Dendritic cell treated with granulocyte-macrophage colony-stimulating factor and Interleukin-4, amounts not matched to agents 40 ng/mL and 50 ng/mL, for 4 days (primary cell): ENCODE results near the gene SLC35A3.

ENCODE experiments used
- H3K27ac Mint-ChIP-seq: one replicate; pipeline ENCODE4 v1.8.0; 2022; ENCODE audit warnings: mild to moderate bottlenecking, mixed read lengths
- H3K27me3 Mint-ChIP-seq: one replicate; pipeline ENCODE4 v1.8.0; 2022; ENCODE audit warnings: mild to moderate bottlenecking, mixed read lengths
- H3K36me3 Mint-ChIP-seq: one replicate; pipeline ENCODE4 v1.8.0; 2022; ENCODE audit warnings: low read depth, mixed read lengths
- H3K4me1 Mint-ChIP-seq: one replicate; pipeline ENCODE4 v1.8.0; 2022; ENCODE audit warnings: low read depth, mixed read lengths
- H3K4me3 Mint-ChIP-seq: one replicate; pipeline ENCODE4 v1.8.0; 2022; ENCODE audit warnings: mild to moderate bottlenecking, moderate library complexity, mixed read lengths
- H3K9me3 Mint-ChIP-seq: one replicate; pipeline ENCODE4 v1.8.0; 2022; ENCODE audit warnings: mixed read lengths
- intact Hi-C: fragments of 100-400 bp; cut with micrococcal nuclease; formaldehyde crosslinking; loops from one replicate; pipeline ENCODE4 v1.15.0; 2022

SLC35A3 gene

GRCh38 chr1:99988210-99988765 lies 18.5 kb downstream of the SLC35A3 start:
- no peaks in the 10 kb centered on the region for H3K27me3 Mint-ChIP-seq
- H3K4me1 Mint-ChIP-seq = no peaks in the 10 kb centered on the region
- no peak overlapping the region for H3K27ac Mint-ChIP-seq
- no peak overlapping the region for H3K4me3 Mint-ChIP-seq
- intact Hi-C loops = no loop called here
- H3K9me3 Mint-ChIP-seq = peaks cover 22% of the 10 kb centered on the region
- peaks cover 37% of the 10 kb centered on the region for H3K36me3 Mint-ChIP-seq

- no peak overlapping the region for H3K27ac Mint-ChIP-seq
- H3K27me3 Mint-ChIP-seq = no peaks in the 10 kb centered on the region
- H3K4me1 Mint-ChIP-seq = no peaks in the 10 kb centered on the region
- peaks cover 48% of the 10 kb centered on the region for H3K36me3 Mint-ChIP-seq
- peaks cover 22% of the 10 kb centered on the region for H3K9me3 Mint-ChIP-seq
- intact Hi-C loops = no loop called here
- H3K4me3 Mint-ChIP-seq = no peak overlapping the region
These were observed 22.4 kb downstream of the SLC35A3 start for GRCh38 chr1:99992044-99992722.

- H3K36me3 Mint-ChIP-seq = peaks cover 48% of the 10 kb centered on the region
- no peak overlapping the region for H3K27ac Mint-ChIP-seq
- no peaks in the 10 kb centered on the region for H3K27me3 Mint-ChIP-seq
- no peak overlapping the region for H3K4me3 Mint-ChIP-seq
- H3K4me1 Mint-ChIP-seq = no peaks in the 10 kb centered on the region
- intact Hi-C loops = no loop called here
- peaks cover 22% of the 10 kb centered on the region for H3K9me3 Mint-ChIP-seq
These were observed 23.1 kb downstream of the SLC35A3 start for GRCh38 chr1:99992760-99993467.

GRCh38 chr1:99993468-99993845 lies 23.7 kb downstream of the SLC35A3 start:
- Mint-ChIP-seq H3K27me3 (no peaks in the 10 kb centered on the region), H3K27ac (no peak overlapping the region), H3K36me3 (peaks cover 48% of the 10 kb centered on the region), H3K4me3 (no peak overlapping the region), H3K9me3 (peaks cover 22% of the 10 kb centered on the region), H3K4me1 (no peaks in the 10 kb centered on the region)
- intact Hi-C loops = no loop called here

GRCh38 chr1:99994496-99994895 lies 24.7 kb downstream of the SLC35A3 start:
- Mint-ChIP-seq H3K36me3 (peaks cover 50% of the 10 kb centered on the region), H3K4me1 (no peaks in the 10 kb centered on the region), H3K27ac (no peak overlapping the region), H3K4me3 (no peak overlapping the region), H3K27me3 (no peaks in the 10 kb centered on the region), H3K9me3 (peaks cover 22% of the 10 kb centered on the region)
- intact Hi-C loops = no loop called here

GRCh38 chr1:99996951-99997350 lies 27.2 kb downstream of the SLC35A3 start:
- H3K9me3 Mint-ChIP-seq = peaks cover 8% of the 10 kb centered on the region
- intact Hi-C loops = no loop called here
- no peaks in the 10 kb centered on the region for H3K27me3 Mint-ChIP-seq
- no peak overlapping the region for H3K4me3 Mint-ChIP-seq
- no peaks in the 10 kb centered on the region for H3K4me1 Mint-ChIP-seq
- no peak overlapping the region for H3K27ac Mint-ChIP-seq
- peaks cover 41% of the 10 kb centered on the region for H3K36me3 Mint-ChIP-seq

GRCh38 chr1:100001462-100001861 lies 31.7 kb downstream of the SLC35A3 start:
- H3K4me1 Mint-ChIP-seq = peaks cover 9% of the 10 kb centered on the region
- no peak overlapping the region for H3K4me3 Mint-ChIP-seq
- peaks cover 13% of the 10 kb centered on the region for H3K9me3 Mint-ChIP-seq
- peaks cover 38% of the 10 kb centered on the region for H3K36me3 Mint-ChIP-seq
- no peak overlapping the region for H3K27ac Mint-ChIP-seq
- H3K27me3 Mint-ChIP-seq = no peaks in the 10 kb centered on the region
- intact Hi-C loops = no loop called here

GRCh38 chr1:100005424-100005823 lies 35.6 kb downstream of the SLC35A3 start:
- Mint-ChIP-seq H3K27me3 (no peaks in the 10 kb centered on the region), H3K4me1 (peaks cover 9% of the 10 kb centered on the region), H3K4me3 (no peak overlapping the region), H3K36me3 (peaks cover 39% of the 10 kb centered on the region), H3K9me3 (peaks cover 13% of the 10 kb centered on the region), H3K27ac (no peak overlapping the region)
- intact Hi-C loops = no loop called here

GRCh38 chr1:100006688-100007087 lies 36.9 kb downstream of the SLC35A3 start:
- intact Hi-C loops = no loop called here
- peaks cover 13% of the 10 kb centered on the region for H3K9me3 Mint-ChIP-seq
- H3K4me3 Mint-ChIP-seq = no peak overlapping the region
- H3K27me3 Mint-ChIP-seq = no peaks in the 10 kb centered on the region
- peaks cover 41% of the 10 kb centered on the region for H3K36me3 Mint-ChIP-seq
- no peak overlapping the region for H3K27ac Mint-ChIP-seq
- peaks cover 9% of the 10 kb centered on the region for H3K4me1 Mint-ChIP-seq

GRCh38 chr1:100009458-100009857 lies 39.7 kb downstream of the SLC35A3 start:
- Mint-ChIP-seq H3K27me3 (no peaks in the 10 kb centered on the region), H3K27ac (no peak overlapping the region), H3K9me3 (peaks cover 13% of the 10 kb centered on the region), H3K4me1 (no peaks in the 10 kb centered on the region), H3K36me3 (peaks cover 28% of the 10 kb centered on the region), H3K4me3 (no peak overlapping the region)
- intact Hi-C loops = no loop called here

- Mint-ChIP-seq H3K9me3 (peaks cover 1% of the 10 kb centered on the region), H3K4me3 (no peak overlapping the region), H3K36me3 (peaks cover 14% of the 10 kb centered on the region), H3K27me3 (no peaks in the 10 kb centered on the region), H3K4me1 (no peaks in the 10 kb centered on the region), H3K27ac (no peak overlapping the region)
- intact Hi-C loops = no loop called here
These were observed 41.0 kb downstream of the SLC35A3 start for GRCh38 chr1:100010804-100011203.

- intact Hi-C loops = no loop called here
- Mint-ChIP-seq H3K4me1 (no peaks in the 10 kb centered on the region), H3K4me3 (no peak overlapping the region), H3K27me3 (no peaks in the 10 kb centered on the region), H3K9me3 (no peaks in the 10 kb centered on the region), H3K36me3 (peaks cover 37% of the 10 kb centered on the region), H3K27ac (no peak overlapping the region)
These were observed 49.4 kb downstream of the SLC35A3 start for GRCh38 chr1:100019220-100019619.

- H3K9me3 Mint-ChIP-seq = no peaks in the 10 kb centered on the region
- intact Hi-C loops = no loop called here
- H3K27ac Mint-ChIP-seq = no peak overlapping the region
- no peak overlapping the region for H3K4me3 Mint-ChIP-seq
- no peaks in the 10 kb centered on the region for H3K4me1 Mint-ChIP-seq
- H3K36me3 Mint-ChIP-seq = peaks cover 25% of the 10 kb centered on the region
- H3K27me3 Mint-ChIP-seq = no peaks in the 10 kb centered on the region
These were observed 53.7 kb downstream of the SLC35A3 start for GRCh38 chr1:100023482-100023881.

- Mint-ChIP-seq H3K9me3 (no peaks in the 10 kb centered on the region), H3K4me1 (no peaks in the 10 kb centered on the region), H3K27ac (no peak overlapping the region), H3K36me3 (peaks cover 13% of the 10 kb centered on the region), H3K4me3 (no peak overlapping the region), H3K27me3 (no peaks in the 10 kb centered on the region)
- intact Hi-C loops = no loop called here
These were observed 57.4 kb downstream of the SLC35A3 start for GRCh38 chr1:100027212-100027611.
